ENCODE results near the gene NAIF1.

- TF ChIP-seq EZH2 (IDR thresholded peaks at IDR 0.05) (no peak), CTCF (IDR thresholded peaks at IDR 0.05) (no peak)
Observed at GRCh38 chr9:128021098-128021497, 46.0 kb downstream of the NAIF1 start.
